Cardiac muscle cell (in vitro differentiated cells and primary cell): ENCODE data around the gene WTAP. TPM values are rescaled to one million over a fixed set of nuclear protein-coding genes. Genes with fewer than 3 reads are reported as not detected.

ENCODE experiments used
- DNase-seq, 2 donors: peaks; one replicate each; pipeline versions ENCODE4 v3.0.0 to v3.0.0-alpha.2; 2010 to 2017; ENCODE audit warnings: low read depth in 1 of 2, low spot score in 1 of 2
- H3K27ac ChIP-seq: fragments of 200-600 bp; sonication (generic); 2 replicates; pipeline ENCODE4 v1.5.1; 2016
- H3K27me3 ChIP-seq: fragments of 200-600 bp; sonication (generic); 2 replicates; pipeline ENCODE4 v1.6.0; 2016; ENCODE audit warnings: control low read depth
- H3K36me3 ChIP-seq: fragments of 200-600 bp; sonication (generic); 2 replicates; pipeline ENCODE4 v1.5.1; 2016; ENCODE audit warnings: control low read depth
- H3K4me1 ChIP-seq: fragments of 200-600 bp; sonication (generic); 2 replicates; pipeline ENCODE4 v1.8.1; 2017; ENCODE audit warnings: low read depth, mild to moderate bottlenecking, mixed run types
- H3K4me3 ChIP-seq: fragments of 200-600 bp; sonication (generic); 2 replicates; pipeline ENCODE4 v1.5.1; 2016; ENCODE audit warnings: mild to moderate bottlenecking
- H3K9me3 ChIP-seq: fragments of 200-600 bp; sonication (generic); 2 replicates; pipeline ENCODE4 v1.5.1; 2017; ENCODE audit warnings: low read depth, mild to moderate bottlenecking, control low read depth
- polyA plus RNA-seq: library from polyadenylated mRNA; unstranded; fragments of >200 nt; fragmentation: Nextera tagmentation; extraction: Ambion mirVana; gene quantifications from 2 replicates; pipeline ENCODE4 v1.2.1, GENCODE V29; 2016
- total RNA-seq: library from RNA; depleted of rRNA; stranded (reverse); fragments of >200 nt; gene quantifications from 2 replicates; pipeline ENCODE4 v1.2.3, GENCODE V29; 2016
- TF ChIP-seq, protein P1 (sequence below): IDR thresholded peaks from 2 replicates; pipeline ENCODE4 v1.5.1; 2012; ENCODE audit warnings: low read depth, mild to moderate bottlenecking, low read length

The WTAP gene
- total and polyA plus RNA-seq, 2 experiments from 2014 or later: 64.2 to 70.9 TPM

- H3K4me3 ChIP-seq: no peak overlapping the region
- H3K9me3 ChIP-seq: no peaks in the 10 kb centered on the region
- no peaks in the 10 kb centered on the region for H3K27me3 ChIP-seq
- no peak for DNase-seq
- H3K36me3 ChIP-seq: peaks cover 46% of the 10 kb centered on the region
- no peak overlapping the region for H3K27ac ChIP-seq
- no peaks in the 10 kb centered on the region for H3K4me1 ChIP-seq
- TF ChIP-seq, protein P1, sequence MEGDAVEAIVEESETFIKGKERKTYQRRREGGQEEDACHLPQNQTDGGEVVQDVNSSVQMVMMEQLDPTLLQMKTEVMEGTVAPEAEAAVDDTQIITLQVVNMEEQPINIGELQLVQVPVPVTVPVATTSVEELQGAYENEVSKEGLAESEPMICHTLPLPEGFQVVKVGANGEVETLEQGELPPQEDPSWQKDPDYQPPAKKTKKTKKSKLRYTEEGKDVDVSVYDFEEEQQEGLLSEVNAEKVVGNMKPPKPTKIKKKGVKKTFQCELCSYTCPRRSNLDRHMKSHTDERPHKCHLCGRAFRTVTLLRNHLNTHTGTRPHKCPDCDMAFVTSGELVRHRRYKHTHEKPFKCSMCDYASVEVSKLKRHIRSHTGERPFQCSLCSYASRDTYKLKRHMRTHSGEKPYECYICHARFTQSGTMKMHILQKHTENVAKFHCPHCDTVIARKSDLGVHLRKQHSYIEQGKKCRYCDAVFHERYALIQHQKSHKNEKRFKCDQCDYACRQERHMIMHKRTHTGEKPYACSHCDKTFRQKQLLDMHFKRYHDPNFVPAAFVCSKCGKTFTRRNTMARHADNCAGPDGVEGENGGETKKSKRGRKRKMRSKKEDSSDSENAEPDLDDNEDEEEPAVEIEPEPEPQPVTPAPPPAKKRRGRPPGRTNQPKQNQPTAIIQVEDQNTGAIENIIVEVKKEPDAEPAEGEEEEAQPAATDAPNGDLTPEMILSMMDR: no peak
Observed at GRCh38 chr6:159681191-159681880, 46.0 kb upstream of the WTAP start.

GRCh38 chr6:159682295-159682694 lies 45.0 kb upstream of the WTAP start:
- TF ChIP-seq, protein P1: no peak

GRCh38 chr6:159682810-159683209 lies 44.5 kb upstream of the WTAP start:
- no peaks in the 10 kb centered on the region for H3K4me1 ChIP-seq
- no peaks in the 10 kb centered on the region for H3K27me3 ChIP-seq
- H3K4me3 ChIP-seq: no peak overlapping the region
- TF ChIP-seq, protein P1: no peak
- no peaks in the 10 kb centered on the region for H3K9me3 ChIP-seq
- DNase-seq: no peak
- no peak overlapping the region for H3K27ac ChIP-seq
- peaks cover 56% of the 10 kb centered on the region for H3K36me3 ChIP-seq

More at GRCh38 chr6:159682295-159682694, 45.0 kb upstream of the WTAP start:
- Histone ChIP-seq H3K9me3 (no peaks in the 10 kb centered on the region), H3K4me1 (no peaks in the 10 kb centered on the region), H3K27ac (no peak overlapping the region), H3K27me3 (no peaks in the 10 kb centered on the region), H3K36me3 (peaks cover 52% of the 10 kb centered on the region), H3K4me3 (no peak overlapping the region)
- no peak for DNase-seq

DNA sequence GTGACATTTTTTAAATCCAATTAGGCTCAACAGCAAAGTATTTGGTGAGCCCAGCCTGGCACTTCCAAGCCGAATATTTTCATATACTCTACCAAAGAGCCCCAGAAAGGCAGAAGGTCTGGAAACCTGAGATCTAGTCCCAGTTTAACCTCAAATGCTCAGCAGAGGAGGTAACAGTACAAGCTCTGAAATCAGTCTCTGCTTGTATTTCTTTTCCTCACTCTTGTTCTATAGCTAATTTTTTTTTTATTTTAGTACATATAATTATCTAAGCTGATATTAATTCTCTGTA lies 43.3 kb upstream of the WTAP start:
- Histone ChIP-seq H3K27ac (no peak overlapping the region), H3K4me1 (no peaks in the 10 kb centered on the region), H3K36me3 (peaks cover 60% of the 10 kb centered on the region), H3K27me3 (no peaks in the 10 kb centered on the region), H3K9me3 (no peaks in the 10 kb centered on the region), H3K4me3 (no peak overlapping the region)
- DNase-seq: no peak
- TF ChIP-seq, protein P1: no peak

- TF ChIP-seq, protein P1: no peak
- Histone ChIP-seq H3K9me3 (no peaks in the 10 kb centered on the region), H3K4me1 (peaks cover 6% of the 10 kb centered on the region), H3K27me3 (no peaks in the 10 kb centered on the region), H3K27ac (no peak overlapping the region), H3K4me3 (no peak overlapping the region), H3K36me3 (peaks cover 54% of the 10 kb centered on the region)
- DNase-seq: no peak
Observed at GRCh38 chr6:159686040-159686439, 41.3 kb upstream of the WTAP start.

DNA sequence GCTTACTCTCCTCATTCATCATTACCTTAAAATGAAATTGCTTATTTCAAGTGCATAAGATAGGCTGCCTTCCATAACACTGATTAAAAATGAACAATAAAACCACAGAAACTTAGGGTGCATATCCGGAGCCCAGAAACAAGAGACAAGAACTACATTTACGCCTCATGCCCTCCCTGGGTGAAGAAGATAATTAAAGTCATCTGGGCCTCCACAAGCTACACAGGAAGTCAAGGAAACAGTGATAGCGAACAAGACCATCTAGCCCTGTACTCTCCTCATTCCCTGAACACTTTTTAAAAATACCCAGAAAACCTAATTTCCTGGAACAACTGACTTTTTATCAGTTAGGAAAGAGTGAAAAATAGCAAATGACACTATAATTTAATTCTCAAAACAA lies 40.6 kb upstream of the WTAP start:
- Histone ChIP-seq H3K27ac (no peak overlapping the region), H3K27me3 (no peaks in the 10 kb centered on the region), H3K36me3 (peaks cover 52% of the 10 kb centered on the region), H3K4me3 (no peak overlapping the region), H3K9me3 (no peaks in the 10 kb centered on the region), H3K4me1 (peaks cover 13% of the 10 kb centered on the region)
- no peak for DNase-seq
- TF ChIP-seq, protein P1: no peak
